CD4-positive, alpha-beta memory T cell (primary cell): ENCODE results near the gene AAGAB. TPM values are rescaled to one million over a fixed set of nuclear protein-coding genes. Genes with fewer than 3 reads are reported as not detected.

Experiments used
- CTCF ChIA-PET: fragments of 350-600 bp; sonication (Branson Sonifier 250); formaldehyde crosslinking; loops from one replicate; lab custom pipeline; 2021; ENCODE audit warnings: inconsistent platforms; ENCODE audit not compliant: partially characterized antibody; lab: Charles Lee
- POLR2A ChIA-PET: fragments of 350-600 bp; sonication (Branson Sonifier 250); formaldehyde crosslinking; loops from one replicate; lab custom pipeline; 2021; ENCODE audit not compliant: partially characterized antibody; lab: Charles Lee
- DNase-seq, 5 donors: peaks; one replicate each; pipeline versions ENCODE4 v3.0.0 to v3.0.0-alpha.2; 2020 to 2022; ENCODE audit warnings: mixed read lengths in 1 of 5
- H3K27ac ChIP-seq: one replicate; pipeline ENCODE4 v1.7.0; 2013; ENCODE audit warnings: low read depth, low read length
- H3K27me3 ChIP-seq: 2 replicates; pipeline ENCODE4 v1.7.0; 2013; ENCODE audit warnings: mild to moderate bottlenecking, low read length, moderate library complexity; ENCODE audit not compliant: insufficient read depth
- H3K36me3 ChIP-seq: 2 replicates; pipeline ENCODE4 v1.7.0; 2013; ENCODE audit warnings: mild to moderate bottlenecking, low read length, moderate library complexity; ENCODE audit not compliant: insufficient read depth
- H3K4me1 ChIP-seq: 2 replicates; pipeline ENCODE4 v1.7.0; 2013; ENCODE audit warnings: mild to moderate bottlenecking, low read length, moderate library complexity; ENCODE audit not compliant: insufficient read depth
- H3K4me3 ChIP-seq, 2 donors: one replicate each; pipeline ENCODE4 v1.7.0; 2013; ENCODE audit warnings: low read length in 2 of 2, mild to moderate bottlenecking in 1 of 2
- H3K9me3 ChIP-seq, 2 donors: one replicate each; pipeline ENCODE4 v1.7.0; 2013; ENCODE audit warnings: low read length in 2 of 2, control low read depth in 1 of 2; ENCODE audit not compliant: control insufficient read depth in 1 of 2
- H3K27ac Mint-ChIP-seq, 7 donors: one replicate each; pipeline ENCODE4 v1.8.0; 2020 to 2021; ENCODE audit warnings: mixed read lengths in 7 of 7, mild to moderate bottlenecking in 6 of 7, inconsistent platforms in 3 of 7, moderate library complexity in 3 of 7
- H3K27me3 Mint-ChIP-seq, 2 donors: one replicate each; pipeline ENCODE4 v1.8.0; 2020 to 2021; ENCODE audit warnings: mixed read lengths in 2 of 2
- H3K36me3 Mint-ChIP-seq, 2 donors: one replicate each; pipeline ENCODE4 v1.8.0; 2020 to 2021; ENCODE audit warnings: mixed read lengths in 2 of 2, inconsistent platforms in 1 of 2, mild to moderate bottlenecking in 1 of 2
- H3K4me1 Mint-ChIP-seq, 4 donors: one replicate each; pipeline ENCODE4 v1.8.0; 2020 to 2021; ENCODE audit warnings: mixed read lengths in 4 of 4, mild to moderate bottlenecking in 1 of 4
- H3K4me3 Mint-ChIP-seq, 8 donors: one replicate each; pipeline ENCODE4 v1.8.0; 2020 to 2021; ENCODE audit warnings: mixed read lengths in 8 of 8, mild to moderate bottlenecking in 7 of 8, moderate library complexity in 6 of 8, inconsistent platforms in 3 of 8
- H3K9me3 Mint-ChIP-seq, 8 donors: one replicate each; pipeline ENCODE4 v1.8.0; 2020 to 2021; ENCODE audit warnings: mixed read lengths in 8 of 8, mild to moderate bottlenecking in 5 of 8, inconsistent platforms in 3 of 8, moderate library complexity in 1 of 8
- intact Hi-C: fragments of 100-400 bp; cut with micrococcal nuclease; formaldehyde crosslinking; loops from one replicate; pipeline ENCODE4 v1.15.1; 2023
- polyA plus RNA-seq, 2 donors: library from polyadenylated mRNA; unstranded; fragments of 300-500 nt; fragmentation: Illumina TruSeq; gene quantifications; one replicate each; pipeline ENCODE4 v1.2.3, GENCODE V29; 2021
- total RNA-seq, 2 experiments: library from RNA; stranded (reverse); gene quantifications; one replicate each; pipeline ENCODE4 v1.2.3, GENCODE V29; 2021

The AAGAB gene
- total and polyA plus RNA-seq, 4 experiments from 2014 or later, result 30.2 to 71.0 (median 36.9) TPM

DNA sequence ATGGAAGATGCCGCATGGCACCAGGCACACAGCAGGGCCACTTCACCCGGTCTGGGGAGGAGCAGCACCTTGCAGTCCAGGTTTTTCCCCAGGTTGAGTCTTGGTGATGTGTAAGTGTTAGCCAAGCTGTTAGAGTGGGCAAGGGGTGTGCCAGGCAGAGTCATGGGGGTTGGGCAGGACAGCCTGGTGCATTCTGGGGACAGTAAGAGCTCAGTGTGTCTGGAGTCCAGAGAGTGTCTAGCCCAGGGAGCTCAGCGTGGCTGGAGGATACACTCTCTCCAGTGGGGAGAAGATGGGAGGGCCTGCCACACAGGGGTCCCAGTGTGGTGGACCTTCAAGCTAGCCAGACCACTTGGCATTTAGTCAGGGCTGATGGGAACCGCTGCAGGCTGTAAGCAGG lies 87.4 kb downstream of the AAGAB start:
- no peak overlapping the region for H3K27ac ChIP-seq
- H3K9me3 ChIP-seq, result no peaks in the 10 kb centered on the region
- Mint-ChIP-seq H3K4me3 (no peak overlapping the region), H3K36me3 (peaks cover 47 to 72% of the 10 kb centered on the region in 2 donors), H3K27me3 (no peaks in the 10 kb centered on the region), H3K27ac (peak overlapping the region in 6 of 7 donors; percentile 32 to 59 (median 49)), H3K9me3 (peaks cover 0 to 3% (median 0%) of the 10 kb centered on the region in 8 donors), H3K4me1 (peaks cover 12 to 34% (median 27%) of the 10 kb centered on the region in 4 donors)
- no peak overlapping the region for H3K4me3 ChIP-seq
- DNase-seq, result no peak
- no peaks in the 10 kb centered on the region for H3K27me3 ChIP-seq
- peaks cover 64% of the 10 kb centered on the region for H3K36me3 ChIP-seq
- CTCF ChIA-PET, result no interaction called here
- POLR2A ChIA-PET, result interaction anchor here (1.1 to 1.4 kb wide), 2 partner anchors 85 to 103 kb away, joined by 3 to 4 read pairs; no protein-coding TSS in a partner anchor
- H3K4me1 ChIP-seq, result no peaks in the 10 kb centered on the region
- intact Hi-C loops, result no loop called here

DNA sequence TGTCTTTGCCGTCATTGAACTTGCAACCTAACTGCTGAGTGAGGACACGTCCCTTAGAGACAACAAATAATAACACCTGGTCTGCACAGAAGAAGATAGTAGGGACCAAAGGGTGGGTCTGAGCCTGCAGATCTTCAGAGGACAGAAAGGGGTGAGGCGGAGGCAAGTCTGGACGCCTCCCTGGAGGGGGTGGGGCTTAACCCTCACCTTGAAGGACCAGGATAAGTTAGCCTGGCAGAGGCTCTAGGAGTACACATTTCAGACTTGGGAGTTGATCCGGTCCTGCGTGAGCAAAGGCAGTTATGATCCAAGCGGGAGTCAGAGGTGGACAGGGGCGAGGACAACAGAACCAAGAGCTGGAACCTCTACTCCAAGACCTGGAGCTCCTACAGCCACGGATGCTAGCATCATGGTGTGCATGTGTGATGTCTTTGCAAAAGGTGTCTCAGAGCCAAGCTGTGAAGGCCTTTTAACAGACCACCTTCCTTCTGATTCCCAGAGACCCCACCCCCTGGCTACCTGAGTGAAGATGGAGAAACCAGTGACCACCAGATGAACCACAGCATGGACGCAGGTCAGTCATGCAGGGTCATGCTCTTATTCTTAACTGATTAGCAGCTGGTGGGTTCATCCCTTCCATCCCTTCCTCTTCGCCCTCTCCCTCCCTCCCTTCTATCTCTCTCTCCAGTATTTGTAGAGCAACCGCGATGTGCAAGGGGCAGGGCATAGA lies 88.0 kb downstream of the AAGAB start:
- ChIA-PET CTCF (no interaction called here), POLR2A (interaction anchor here (1.1 to 1.4 kb wide), 2 partner anchors 84 to 102 kb away, joined by 3 to 4 read pairs; no protein-coding TSS in a partner anchor)
- Mint-ChIP-seq H3K9me3 (peaks cover 0 to 3% (median 0%) of the 10 kb centered on the region in 8 donors), H3K27me3 (no peaks in the 10 kb centered on the region), H3K27ac (peak overlapping the region in 6 of 7 donors; percentile 32 to 84 (median 48)), H3K36me3 (peaks cover 45 to 66% of the 10 kb centered on the region in 2 donors), H3K4me1 (peaks cover 13 to 39% (median 31%) of the 10 kb centered on the region in 4 donors), H3K4me3 (peak overlapping the region in 1 of 8 donors; percentile 13)
- peaks cover 2% of the 10 kb centered on the region for H3K4me1 ChIP-seq
- no peak overlapping the region for H3K27ac ChIP-seq
- peaks cover 58% of the 10 kb centered on the region for H3K36me3 ChIP-seq
- H3K9me3 ChIP-seq, result no peaks in the 10 kb centered on the region
- DNase-seq, result no peak
- H3K27me3 ChIP-seq, result no peaks in the 10 kb centered on the region
- intact Hi-C loops, result no loop called here
- H3K4me3 ChIP-seq, result no peak overlapping the region

DNA sequence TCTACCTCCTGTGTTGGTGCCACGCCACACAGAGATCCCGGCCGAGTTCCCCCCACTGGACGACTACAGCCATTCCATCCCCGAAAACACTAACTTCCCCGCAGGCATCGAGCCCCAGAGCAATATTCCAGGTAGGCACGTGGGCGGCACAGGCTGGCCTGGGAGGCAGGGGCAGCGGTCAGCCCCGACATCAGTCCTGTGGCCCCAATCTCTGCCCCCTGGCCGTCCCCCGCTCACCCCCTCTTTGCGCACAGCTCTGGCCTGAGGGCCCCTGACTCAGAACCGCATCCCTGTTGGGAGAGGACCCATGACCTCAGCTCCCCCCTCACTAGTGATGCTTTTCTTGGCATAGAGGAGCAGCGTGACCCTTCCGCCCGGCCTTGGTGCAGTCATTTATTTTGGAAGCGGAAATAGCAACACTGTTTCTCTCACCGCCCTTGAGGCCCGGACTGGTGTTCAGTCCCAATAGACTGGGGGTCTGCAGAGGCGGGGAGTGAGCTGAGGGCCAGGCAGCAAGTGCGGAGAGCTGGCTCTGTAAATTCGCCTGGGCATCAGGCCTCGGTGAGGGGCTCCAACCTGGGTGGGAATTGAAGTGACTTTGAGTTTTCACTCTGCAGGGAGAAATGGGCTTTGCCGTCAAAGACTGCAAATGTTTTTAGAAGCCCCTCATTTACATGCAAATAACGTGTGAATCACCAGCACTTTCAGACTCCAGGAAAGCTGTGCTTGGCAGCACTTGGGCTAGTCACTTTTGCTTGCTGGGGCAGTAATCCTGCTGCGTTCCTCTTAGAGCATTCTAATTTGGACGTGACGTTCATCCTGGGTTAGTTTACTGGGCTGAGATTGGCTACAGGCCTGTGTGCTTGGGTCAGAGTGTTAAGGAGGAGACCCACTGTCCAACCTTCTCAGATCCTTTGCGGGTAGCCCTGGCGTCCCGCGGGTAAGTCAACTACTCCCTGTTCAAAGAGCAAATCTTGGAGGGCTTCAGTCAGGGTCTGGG lies 88.9 kb downstream of the AAGAB start:
- H3K4me1 ChIP-seq, result peaks cover 6% of the 10 kb centered on the region
- no peaks in the 10 kb centered on the region for H3K9me3 ChIP-seq
- H3K27me3 Mint-ChIP-seq, result no peaks in the 10 kb centered on the region
- peaks cover 0 to 3% (median 0%) of the 10 kb centered on the region in 8 donors for H3K9me3 Mint-ChIP-seq
- no peak overlapping the region for H3K27ac ChIP-seq
- intact Hi-C loops, result no loop called here
- no peak for DNase-seq
- H3K36me3 Mint-ChIP-seq, result peaks cover 40 to 57% of the 10 kb centered on the region in 2 donors
- H3K4me1 Mint-ChIP-seq, result peaks cover 15 to 41% (median 34%) of the 10 kb centered on the region in 4 donors
- CTCF ChIA-PET, result no interaction called here
- POLR2A ChIA-PET, result interaction anchor here (1.2 kb wide), 1 partner anchor 42 kb away, joined by 3 read pairs; no protein-coding TSS in a partner anchor
- peak overlapping the region in 3 of 7 donors; percentile 35 to 43 (median 42) for H3K27ac Mint-ChIP-seq
- H3K27me3 ChIP-seq, result no peaks in the 10 kb centered on the region
- H3K36me3 ChIP-seq, result peaks cover 49% of the 10 kb centered on the region
- H3K4me3 Mint-ChIP-seq, result no peak overlapping the region
- no peak overlapping the region for H3K4me3 ChIP-seq

DNA sequence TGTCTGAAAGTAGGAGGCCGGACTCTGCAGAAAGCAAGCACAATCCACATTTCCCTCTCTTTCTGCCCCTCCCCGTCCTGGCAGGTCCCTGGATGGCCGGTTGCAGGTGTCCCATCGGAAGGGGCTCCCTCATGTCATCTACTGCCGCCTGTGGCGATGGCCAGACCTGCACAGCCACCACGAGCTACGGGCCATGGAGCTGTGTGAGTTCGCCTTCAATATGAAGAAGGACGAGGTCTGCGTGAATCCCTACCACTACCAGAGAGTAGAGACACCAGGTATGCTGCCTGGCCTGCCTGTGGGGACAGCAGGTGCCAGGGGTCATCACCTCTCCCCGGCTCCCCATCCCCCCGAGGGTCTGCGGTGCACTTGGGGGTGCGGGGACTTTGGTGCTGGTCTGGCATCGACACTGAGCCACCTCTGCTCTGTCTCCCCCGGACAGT lies 89.6 kb downstream of the AAGAB start:
- DNase-seq, result no peak
- no peaks in the 10 kb centered on the region for H3K27me3 ChIP-seq
- no peak overlapping the region for H3K4me3 ChIP-seq
- Mint-ChIP-seq H3K36me3 (peaks cover 32 to 50% of the 10 kb centered on the region in 2 donors), H3K4me1 (peaks cover 17 to 42% (median 34%) of the 10 kb centered on the region in 4 donors), H3K4me3 (no peak overlapping the region), H3K9me3 (peaks cover 0 to 3% (median 0%) of the 10 kb centered on the region in 8 donors), H3K27me3 (no peaks in the 10 kb centered on the region), H3K27ac (peak overlapping the region in 2 of 7 donors; percentile 31 to 42)
- no peaks in the 10 kb centered on the region for H3K9me3 ChIP-seq
- CTCF ChIA-PET, result no interaction called here
- peaks cover 46% of the 10 kb centered on the region for H3K36me3 ChIP-seq
- POLR2A ChIA-PET, result interaction anchor here (1.2 kb wide), 1 partner anchor 41 kb away, joined by 3 read pairs; no protein-coding TSS in a partner anchor
- peaks cover 6% of the 10 kb centered on the region for H3K4me1 ChIP-seq
- intact Hi-C loops, result no loop called here
- H3K27ac ChIP-seq, result no peak overlapping the region

DNA sequence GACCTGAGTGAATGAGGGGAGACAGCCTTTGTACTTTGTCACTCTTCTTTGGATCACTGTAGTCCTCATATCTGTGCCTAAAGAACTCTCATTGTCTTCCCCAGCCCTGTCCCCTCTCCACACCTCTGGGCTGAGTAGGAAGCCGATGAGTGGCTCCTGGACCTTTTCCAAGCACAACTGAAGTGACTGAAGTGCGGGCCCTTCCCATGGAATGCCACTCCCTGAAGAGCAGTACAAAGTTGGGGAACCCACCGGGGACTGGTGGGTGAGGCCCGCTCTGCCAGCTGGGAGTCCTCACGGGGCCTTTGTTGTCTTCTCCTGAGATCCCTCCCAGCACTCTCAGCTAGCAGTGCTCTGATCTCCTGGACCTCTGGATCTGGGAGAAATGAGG lies 90.1 kb downstream of the AAGAB start:
- POLR2A ChIA-PET, result no interaction called here
- Histone ChIP-seq H3K27me3 (no peaks in the 10 kb centered on the region), H3K4me1 (peaks cover 6% of the 10 kb centered on the region), H3K4me3 (no peak overlapping the region), H3K36me3 (peaks cover 46% of the 10 kb centered on the region), H3K27ac (no peak overlapping the region), H3K9me3 (no peaks in the 10 kb centered on the region)
- DNase-seq, result no peak
- CTCF ChIA-PET, result no interaction called here
- Mint-ChIP-seq H3K36me3 (peaks cover 29 to 49% of the 10 kb centered on the region in 2 donors), H3K27ac (peak overlapping the region in 2 of 7 donors; percentile 31 to 42), H3K27me3 (no peaks in the 10 kb centered on the region), H3K4me1 (peaks cover 21 to 46% (median 35%) of the 10 kb centered on the region in 4 donors), H3K9me3 (peaks cover 0 to 3% (median 0%) of the 10 kb centered on the region in 8 donors), H3K4me3 (no peak overlapping the region)
- intact Hi-C loops, result no loop called here

DNA sequence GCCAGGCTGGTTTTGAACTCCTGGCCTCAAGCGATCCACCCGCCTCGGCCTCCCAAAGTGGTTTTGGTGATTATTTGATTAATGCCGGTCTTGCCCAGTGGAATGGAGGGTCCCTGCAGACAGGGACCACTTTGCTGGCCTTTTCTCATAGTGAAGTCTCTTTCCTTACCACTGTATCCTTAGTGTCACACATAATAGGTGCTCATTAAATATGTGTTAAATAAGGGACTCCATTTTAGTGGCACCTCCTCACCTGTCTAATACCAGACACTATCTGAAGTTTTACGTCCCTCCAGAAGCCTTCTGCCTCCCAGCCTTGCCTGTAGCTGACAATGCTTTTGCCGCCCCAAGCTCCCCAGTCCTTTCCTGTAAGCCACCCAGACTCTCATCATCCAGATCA lies 91.3 kb downstream of the AAGAB start:
- H3K27ac Mint-ChIP-seq, result peak overlapping the region in 4 of 7 donors; percentile 50 to 73 (median 58)
- no peak for DNase-seq
- Histone ChIP-seq H3K27ac (no peak overlapping the region), H3K27me3 (no peaks in the 10 kb centered on the region), H3K36me3 (peaks cover 36% of the 10 kb centered on the region), H3K4me3 (no peak overlapping the region), H3K9me3 (no peaks in the 10 kb centered on the region), H3K4me1 (peaks cover 11% of the 10 kb centered on the region)
- intact Hi-C loops, result no loop called here
- POLR2A ChIA-PET, result no interaction called here
- no peaks in the 10 kb centered on the region for H3K27me3 Mint-ChIP-seq
- H3K4me1 Mint-ChIP-seq, result peaks cover 24 to 46% (median 37%) of the 10 kb centered on the region in 4 donors
- no peak overlapping the region for H3K4me3 Mint-ChIP-seq
- H3K36me3 Mint-ChIP-seq, result peaks cover 21 to 40% of the 10 kb centered on the region in 2 donors
- H3K9me3 Mint-ChIP-seq, result peaks cover 0 to 3% (median 0%) of the 10 kb centered on the region in 8 donors
- CTCF ChIA-PET, result no interaction called here
